HG02884 (cell line): Measurements from ENCODE around the gene FAP.

Experiments used
- ATAC-seq: cut with Tn5 transposase; IDR thresholded peaks from one replicate; pipeline ENCODE4 v1.9.1; 2021; ENCODE audit warnings: mild to moderate bottlenecking, moderate library complexity; ENCODE audit not compliant: unreplicated experiment

Gene FAP

DNA sequence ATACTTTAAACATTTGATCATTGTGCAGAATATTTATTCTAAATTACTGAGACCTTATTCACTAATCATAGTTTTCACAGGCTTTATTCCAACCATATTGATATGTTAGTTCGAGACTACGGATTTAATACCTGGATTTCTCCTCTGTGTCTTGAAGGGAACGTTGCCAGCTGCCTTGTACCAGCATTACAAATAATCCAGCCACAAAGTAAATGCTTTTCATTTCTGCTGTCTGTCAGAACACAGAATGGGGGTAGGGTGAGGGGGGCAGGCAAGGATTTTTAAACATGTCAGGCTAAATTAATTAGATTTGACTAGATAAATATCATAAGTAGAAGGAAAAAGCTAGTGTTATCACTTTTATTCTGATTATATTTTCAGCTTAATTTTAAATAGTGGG lies 94.3 kb downstream of the FAP start:
- ATAC-seq, result no peak

DNA sequence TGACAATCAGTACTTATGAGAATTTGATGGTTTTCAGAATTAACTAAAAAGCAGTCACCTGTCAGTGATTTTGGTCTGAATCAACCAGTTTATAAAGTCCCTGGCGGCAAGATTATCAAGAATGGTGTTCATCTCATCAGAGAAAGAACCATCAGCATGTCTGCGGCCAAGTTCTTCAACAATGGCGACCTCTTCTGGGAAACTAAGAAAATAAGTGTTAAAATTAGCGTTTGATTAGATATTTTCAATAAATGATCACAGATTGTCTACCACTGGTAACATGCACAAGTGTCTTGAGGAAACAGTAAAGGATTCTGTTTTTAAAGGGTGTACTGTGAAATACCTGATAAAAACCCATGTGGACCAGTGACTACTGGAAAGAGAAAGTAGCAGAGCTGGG lies 99.3 kb downstream of the FAP start:
- ATAC-seq, result no peak

DNA sequence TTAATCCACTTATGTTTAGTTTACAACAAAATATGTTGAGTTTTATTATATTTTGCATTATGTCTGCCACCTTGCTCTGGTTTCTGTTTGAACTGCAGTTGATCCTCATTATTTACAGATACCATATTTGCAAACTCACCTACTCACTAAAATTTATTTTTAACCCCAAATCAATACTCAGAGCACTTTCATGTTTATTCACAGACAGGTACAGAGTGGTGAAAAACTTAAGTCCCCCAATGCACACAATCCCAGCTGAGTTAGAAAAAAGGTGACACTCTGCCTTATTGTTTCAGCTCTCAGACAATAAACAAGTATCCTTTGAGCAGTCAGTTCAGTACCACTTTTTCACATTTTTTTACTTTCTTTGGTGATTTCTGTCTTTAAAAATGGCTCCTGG lies 104.9 kb downstream of the FAP start:
- ATAC-seq, result no peak

DNA sequence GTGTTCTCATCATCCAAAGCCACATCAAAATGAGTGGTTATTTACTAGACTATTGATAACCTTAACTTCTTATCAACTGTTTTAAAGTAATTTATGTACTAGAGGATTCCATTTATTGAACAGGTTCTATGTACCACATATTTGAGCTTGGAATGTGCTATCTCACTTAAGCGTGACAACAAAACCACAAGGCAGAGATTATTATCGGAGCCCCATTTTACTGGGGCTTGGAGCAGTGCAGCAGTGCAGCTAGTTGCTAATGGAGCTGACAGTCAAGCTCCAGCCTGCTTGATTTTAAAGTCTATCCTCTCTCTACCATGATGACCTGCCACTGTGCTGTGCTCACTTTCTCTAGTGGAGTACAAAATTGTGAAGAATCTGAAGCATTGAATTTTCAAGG lies 115.8 kb downstream of the FAP start:
- ATAC-seq, result no peak

DNA sequence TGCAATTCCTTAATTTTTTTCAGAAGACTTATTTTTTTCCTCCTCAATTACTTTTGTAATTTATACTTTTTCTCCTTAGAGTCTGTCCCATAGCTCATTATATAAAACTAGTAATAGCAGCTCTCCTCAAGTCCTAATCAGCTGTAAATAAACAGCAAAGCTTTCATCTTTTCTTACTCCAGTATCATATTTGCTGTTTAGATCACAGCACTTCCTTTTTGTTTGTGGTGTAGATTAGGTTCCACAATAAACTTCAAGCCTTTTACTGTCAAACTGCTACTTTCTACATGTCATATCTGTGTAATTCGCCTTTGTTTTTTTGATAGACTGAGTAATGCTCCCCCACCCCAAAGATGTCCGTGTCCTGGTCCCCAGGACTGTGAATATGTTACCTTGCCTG lies 116.7 kb downstream of the FAP start:
- peak; percentile 23 for ATAC-seq

DNA sequence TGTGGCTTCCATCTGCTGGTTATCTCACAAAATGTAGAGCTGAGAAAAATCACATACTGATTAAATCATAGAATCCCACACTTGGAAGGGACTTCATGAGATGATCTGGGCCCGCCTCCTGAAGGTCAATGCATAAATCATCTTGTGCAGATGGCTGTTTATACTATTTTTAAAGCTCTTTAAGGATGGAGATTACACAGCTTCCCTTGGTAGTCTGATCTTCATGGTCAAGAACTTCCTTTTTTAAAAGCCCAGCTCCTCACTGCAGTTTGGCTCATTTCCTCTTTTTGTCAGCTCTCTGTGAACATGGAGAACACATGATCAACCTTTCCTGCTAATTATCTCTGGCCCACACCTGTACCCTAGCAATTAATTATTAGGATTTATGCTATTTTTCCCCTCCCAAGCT lies 117.1 kb downstream of the FAP start:
- ATAC-seq, result peak; percentile 97

DNA sequence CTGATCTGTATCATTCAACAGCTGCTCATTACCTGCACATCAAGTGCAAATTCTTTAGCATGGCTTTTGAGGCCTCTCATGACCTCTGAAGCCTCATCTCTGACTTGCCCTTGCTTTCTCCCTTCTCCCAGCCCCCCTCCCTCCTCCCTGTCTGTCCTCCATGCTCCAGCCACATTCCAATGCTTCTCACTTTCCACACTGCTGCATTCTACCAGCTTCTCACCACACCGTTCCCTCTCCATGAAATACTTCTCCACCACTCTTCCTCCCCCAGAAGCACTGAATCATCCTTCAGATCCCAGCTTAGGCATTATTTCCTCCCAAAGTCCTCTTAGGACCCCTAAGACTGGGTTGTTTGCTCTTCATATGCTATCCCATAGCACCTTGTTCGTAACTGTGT lies 118.1 kb downstream of the FAP start:
- no peak for ATAC-seq

DNA sequence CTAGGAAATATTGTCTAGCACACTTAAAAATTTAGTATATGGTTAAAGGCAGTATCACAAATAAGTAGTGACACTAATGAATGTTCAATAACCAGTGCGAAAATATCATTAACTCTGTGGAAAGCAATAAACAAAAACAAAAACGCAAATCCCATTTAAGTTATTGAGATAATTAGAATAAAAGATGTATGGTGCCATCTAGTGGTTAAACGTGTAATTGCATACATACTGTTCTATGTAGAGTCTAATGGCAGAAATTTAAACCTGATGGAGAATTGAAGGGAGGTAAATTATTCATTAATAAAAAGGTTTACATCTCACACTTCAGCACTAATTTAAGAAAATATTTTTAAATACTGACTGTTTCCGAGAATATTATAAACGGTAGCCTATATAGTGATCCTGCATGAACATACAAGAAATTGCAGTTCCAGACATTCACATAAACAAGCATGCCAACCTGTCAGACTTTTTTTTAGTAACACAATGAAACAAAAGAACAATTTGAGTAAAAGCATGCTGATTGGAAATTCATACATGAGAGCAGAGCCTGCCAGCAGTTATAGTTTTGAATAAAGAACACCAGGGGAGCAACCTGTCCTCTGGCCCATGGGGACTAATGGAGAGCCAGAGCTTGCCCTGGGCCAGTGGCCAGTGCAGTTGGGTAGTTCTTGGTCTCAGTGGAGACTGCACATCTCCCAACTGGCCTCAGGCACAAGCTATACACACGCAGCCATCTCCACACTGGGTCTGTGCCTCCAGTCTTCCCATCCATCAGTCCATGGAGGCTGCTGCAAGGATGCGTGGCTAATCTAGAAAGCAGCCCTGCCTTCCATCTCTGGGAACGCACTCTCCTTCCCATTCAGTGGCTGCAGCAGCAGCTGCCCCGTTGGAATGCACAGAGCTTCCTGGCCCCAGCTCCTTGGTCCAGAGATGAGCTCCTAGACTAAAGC lies 119.2 kb downstream of the FAP start:
- ATAC-seq, result peak; percentile 26
